Natural killer cell (primary cell): ENCODE results near the gene FNDC3B. TPM values are rescaled to one million over a fixed set of nuclear protein-coding genes. Genes with fewer than 3 reads are reported as not detected.
A peak's percentile ranks its signal among the peaks of the same experiment; 100 is the strongest.

Source experiments
- ATAC-seq, 3 donors: fragments of 150-1000 bp in 2 of 3; fragments of 200-7000 bp in 1 of 3; cut with Tn5 transposase; 1 replicate in 1 of 3; 2 replicates in 2 of 3; pipeline ENCODE4 v1.10.0; 2021; ENCODE audit warnings: mild to moderate bottlenecking in 2 of 3, moderate library complexity in 2 of 3
- DNase-seq, 2 donors: peaks; one replicate each; pipeline versions ENCODE4 v3.0.0 to v3.0.0-alpha.2; 2013 to 2021; ENCODE audit warnings: mixed read lengths in 1 of 2
- H3K27ac ChIP-seq: one replicate; pipeline ENCODE4 v1.5.1; 2013; ENCODE audit warnings: mild to moderate bottlenecking, low read length
- H3K27me3 ChIP-seq: one replicate; pipeline ENCODE4 v1.6.1; 2013; ENCODE audit warnings: low read length; ENCODE audit not compliant: control insufficient read depth, insufficient read depth
- H3K36me3 ChIP-seq: one replicate; pipeline ENCODE4 v1.6.1; 2013; ENCODE audit warnings: low read length; ENCODE audit not compliant: control insufficient read depth, insufficient read depth
- H3K4me1 ChIP-seq: one replicate; pipeline ENCODE4 v1.6.1; 2013; ENCODE audit warnings: low read length; ENCODE audit not compliant: control insufficient read depth, insufficient read depth
- H3K4me3 ChIP-seq: one replicate; pipeline ENCODE4 v1.5.1; 2013; ENCODE audit warnings: low read length
- H3K9me3 ChIP-seq: one replicate; pipeline ENCODE4 v1.6.1; 2013; ENCODE audit warnings: low read length; ENCODE audit not compliant: control insufficient read depth, insufficient read depth
- H3K27ac Mint-ChIP-seq, 2 donors: one replicate each; pipeline ENCODE4 v1.8.0; 2022; ENCODE audit warnings: mild to moderate bottlenecking in 2 of 2, mixed read lengths in 2 of 2, moderate library complexity in 1 of 2
- H3K27me3 Mint-ChIP-seq, 2 donors: one replicate each; pipeline ENCODE4 v1.8.0; 2022; ENCODE audit warnings: low read depth in 2 of 2, mixed read lengths in 2 of 2
- H3K36me3 Mint-ChIP-seq: one replicate; pipeline ENCODE4 v1.8.0; 2022; ENCODE audit warnings: mixed read lengths
- H3K4me1 Mint-ChIP-seq, 2 donors: one replicate each; pipeline ENCODE4 v1.8.0; 2022; ENCODE audit warnings: mixed read lengths in 2 of 2
- H3K4me3 Mint-ChIP-seq: one replicate; pipeline ENCODE4 v1.8.0; 2022; ENCODE audit warnings: mild to moderate bottlenecking, moderate library complexity, mixed read lengths
- H3K9me3 Mint-ChIP-seq, 2 donors: one replicate each; pipeline ENCODE4 v1.8.0; 2022; ENCODE audit warnings: mixed read lengths in 2 of 2
- CTCF ChIP-seq: fragments of 200-600 bp; IDR thresholded peaks from one replicate; pipeline ENCODE4 v1.8.0; 2022; ENCODE audit warnings: antibody characterized with exemption
- WGBS: methylation state at CpG from one replicate; pipeline ENCODE4 v1.1.7; 2013; ENCODE audit warnings: missing lambda C conversion rate; ENCODE audit not compliant: insufficient coverage; 5-methylcytosine and 5-hydroxymethylcytosine counted together
- intact Hi-C: fragments of 100-400 bp; cut with micrococcal nuclease; formaldehyde crosslinking; loops from one replicate; pipeline ENCODE4 v1.14.2; 2022
- total RNA-seq, 4 donors: library from RNA; stranded (reverse); fragments of 120-200 nt in 1 of 4; gene quantifications; one replicate each; pipeline versions ENCODE4 v1.2.3 to v1.2.4, GENCODE V29; 2013 to 2022

FNDC3B gene
- total RNA-seq, 3 donors from 2014 or later (not counting 1 experiment from before 2014, with no cell fraction given) = 154 to 214 (median 206) TPM

DNA sequence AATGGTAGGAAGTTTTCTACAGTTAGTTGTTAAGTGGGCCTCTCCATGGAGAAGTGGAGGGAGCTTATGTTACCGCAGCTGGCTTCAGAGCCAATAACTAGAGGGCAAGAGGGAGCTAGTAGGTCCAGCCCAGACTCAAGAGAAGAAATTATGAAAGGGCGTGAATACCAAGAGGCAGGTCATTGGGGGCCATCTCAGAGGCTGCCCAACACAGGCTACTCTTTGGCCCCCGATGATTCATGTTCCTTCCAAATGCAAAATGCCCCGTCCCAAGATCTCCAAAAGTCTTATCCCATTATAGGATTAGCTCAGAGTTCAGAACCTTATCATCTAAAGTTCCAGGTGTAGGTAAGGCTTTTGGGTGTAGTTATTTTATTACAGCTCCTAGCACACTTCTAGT, 94.5 kb downstream of the FNDC3B start:
- no peak overlapping the region for H3K4me3 ChIP-seq

GRCh38 chr3:172134352-172134751, 95.0 kb downstream of the FNDC3B start:
- Histone ChIP-seq H3K36me3 (no peaks in the 10 kb centered on the region), H3K27me3 (no peaks in the 10 kb centered on the region), H3K9me3 (no peaks in the 10 kb centered on the region), H3K27ac (peak overlapping the region; percentile 69), H3K4me1 (peaks cover 49% of the 10 kb centered on the region), H3K4me3 (no peak overlapping the region)
- no peaks in the 10 kb centered on the region for H3K27me3 Mint-ChIP-seq
- H3K4me3 Mint-ChIP-seq = peak overlapping the region; percentile 54
- no CpG with 5 or more reads among the region's 2 CpGs for WGBS
- intact Hi-C loops = loop anchor here (5.0 kb wide), 2 partner anchors 37 to 78 kb away; no protein-coding TSS in a partner anchor
- no peaks in the 10 kb centered on the region for H3K36me3 Mint-ChIP-seq
- ATAC-seq = no peak
- TF ChIP-seq CTCF = no peak
- H3K4me1 Mint-ChIP-seq = peaks cover 85 to 86% of the 10 kb centered on the region in 2 donors
- peak overlapping the region; percentile 82 to 88 for H3K27ac Mint-ChIP-seq
- peak in 1 of 2 donors; percentile 62 for DNase-seq
- H3K9me3 Mint-ChIP-seq = no peaks in the 10 kb centered on the region

More for the DNA sequence above, 94.5 kb downstream of the FNDC3B start:
- H3K36me3 ChIP-seq = no peaks in the 10 kb centered on the region
- Mint-ChIP-seq H3K36me3 (no peaks in the 10 kb centered on the region), H3K9me3 (no peaks in the 10 kb centered on the region), H3K27me3 (no peaks in the 10 kb centered on the region), H3K27ac (peak overlapping the region; percentile 82 to 88), H3K4me1 (peaks cover 85 to 86% of the 10 kb centered on the region in 2 donors), H3K4me3 (peak overlapping the region; percentile 54)
- intact Hi-C loops = loop anchor here (2.0 to 5.0 kb wide), 4 partner anchors 13 to 78 kb away; no protein-coding TSS in a partner anchor
- DNase-seq (no peak), ATAC-seq (no peak)
- H3K4me1 ChIP-seq = peaks cover 51% of the 10 kb centered on the region
- 97% methylated on average over 4 of the region's 4 CpGs for WGBS
- peak overlapping the region; percentile 69 for H3K27ac ChIP-seq
- no peaks in the 10 kb centered on the region for H3K9me3 ChIP-seq
- no peaks in the 10 kb centered on the region for H3K27me3 ChIP-seq
- TF ChIP-seq CTCF = no peak

DNA sequence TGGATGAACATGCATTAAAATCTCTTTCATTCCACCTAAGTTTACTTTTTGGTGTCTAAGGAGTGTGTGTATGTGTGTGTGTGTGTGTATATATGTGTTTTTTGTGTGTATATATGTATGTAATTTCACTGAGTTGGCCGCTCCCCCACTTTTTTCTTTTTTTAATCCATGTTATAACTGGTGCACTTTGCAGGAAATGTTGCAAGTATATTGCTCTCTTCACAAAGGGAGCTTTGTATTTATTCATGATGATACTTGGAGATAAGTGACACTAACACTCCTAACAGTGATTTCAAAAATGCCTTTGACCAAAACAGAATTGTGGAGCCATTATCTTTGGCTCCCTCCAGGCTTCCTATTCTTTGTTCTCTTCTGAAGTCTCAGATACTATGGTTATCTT, 95.8 kb downstream of the FNDC3B start:
- peaks cover 82 to 84% of the 10 kb centered on the region in 2 donors for H3K4me1 Mint-ChIP-seq
- peak overlapping the region; percentile 59 for H3K4me3 Mint-ChIP-seq
- no peak overlapping the region for H3K4me3 ChIP-seq
- no peaks in the 10 kb centered on the region for H3K36me3 Mint-ChIP-seq
- no peaks in the 10 kb centered on the region for H3K9me3 ChIP-seq
- peak overlapping the region; percentile 82 to 88 for H3K27ac Mint-ChIP-seq
- H3K9me3 Mint-ChIP-seq = no peaks in the 10 kb centered on the region
- no peak for TF ChIP-seq CTCF
- DNase-seq (no peak), ATAC-seq (no peak)
- no peaks in the 10 kb centered on the region for H3K27me3 Mint-ChIP-seq
- intact Hi-C loops = no loop called here
- H3K4me1 ChIP-seq = peaks cover 53% of the 10 kb centered on the region
- 100% methylated on average over 1 of the region's 1 CpG for WGBS
- no peaks in the 10 kb centered on the region for H3K36me3 ChIP-seq
- H3K27me3 ChIP-seq = no peaks in the 10 kb centered on the region
- peak overlapping the region; percentile 39 for H3K27ac ChIP-seq

DNA sequence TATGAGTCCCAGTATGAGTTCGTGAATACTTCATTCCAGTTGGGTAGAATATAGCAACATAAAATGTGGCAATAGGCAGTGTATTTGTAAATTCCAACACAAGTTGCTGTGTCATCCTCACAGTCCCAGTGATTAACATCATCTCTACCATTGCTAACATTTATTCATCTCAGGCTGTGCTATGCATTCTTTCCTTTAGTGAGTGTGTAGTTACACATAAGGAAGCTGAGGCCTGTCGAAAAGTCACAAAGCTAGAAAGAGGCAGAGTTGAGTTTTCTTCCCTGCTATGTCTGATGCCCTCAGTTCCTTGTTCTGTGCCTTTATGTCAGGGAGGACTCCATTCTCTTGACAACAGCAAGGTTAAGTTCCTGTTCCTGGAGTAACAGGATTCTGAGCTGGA, 96.4 kb downstream of the FNDC3B start:
- ATAC-seq (no peak), DNase-seq (no peak)
- peak overlapping the region; percentile 59 for H3K4me3 Mint-ChIP-seq
- H3K4me1 ChIP-seq = peaks cover 51% of the 10 kb centered on the region
- WGBS = 100% methylated on average over 1 of the region's 2 CpGs
- H3K9me3 ChIP-seq = no peaks in the 10 kb centered on the region
- H3K36me3 Mint-ChIP-seq = no peaks in the 10 kb centered on the region
- H3K36me3 ChIP-seq = no peaks in the 10 kb centered on the region
- no peaks in the 10 kb centered on the region for H3K27me3 Mint-ChIP-seq
- TF ChIP-seq CTCF = no peak
- no peaks in the 10 kb centered on the region for H3K27me3 ChIP-seq
- intact Hi-C loops = no loop called here
- no peaks in the 10 kb centered on the region for H3K9me3 Mint-ChIP-seq
- H3K4me3 ChIP-seq = no peak overlapping the region
- peaks cover 82 to 84% of the 10 kb centered on the region in 2 donors for H3K4me1 Mint-ChIP-seq
- H3K27ac Mint-ChIP-seq = peak overlapping the region; percentile 82 to 88
- H3K27ac ChIP-seq = peak overlapping the region; percentile 39
